ENCODE data around the gene NOX3. TPM values are rescaled to one million over a fixed set of nuclear protein-coding genes. Genes with fewer than 3 reads are reported as not detected.

Gene NOX3
- total and polyA plus RNA-seq, 2 experiments from 2014 or later = not detected

DNA sequence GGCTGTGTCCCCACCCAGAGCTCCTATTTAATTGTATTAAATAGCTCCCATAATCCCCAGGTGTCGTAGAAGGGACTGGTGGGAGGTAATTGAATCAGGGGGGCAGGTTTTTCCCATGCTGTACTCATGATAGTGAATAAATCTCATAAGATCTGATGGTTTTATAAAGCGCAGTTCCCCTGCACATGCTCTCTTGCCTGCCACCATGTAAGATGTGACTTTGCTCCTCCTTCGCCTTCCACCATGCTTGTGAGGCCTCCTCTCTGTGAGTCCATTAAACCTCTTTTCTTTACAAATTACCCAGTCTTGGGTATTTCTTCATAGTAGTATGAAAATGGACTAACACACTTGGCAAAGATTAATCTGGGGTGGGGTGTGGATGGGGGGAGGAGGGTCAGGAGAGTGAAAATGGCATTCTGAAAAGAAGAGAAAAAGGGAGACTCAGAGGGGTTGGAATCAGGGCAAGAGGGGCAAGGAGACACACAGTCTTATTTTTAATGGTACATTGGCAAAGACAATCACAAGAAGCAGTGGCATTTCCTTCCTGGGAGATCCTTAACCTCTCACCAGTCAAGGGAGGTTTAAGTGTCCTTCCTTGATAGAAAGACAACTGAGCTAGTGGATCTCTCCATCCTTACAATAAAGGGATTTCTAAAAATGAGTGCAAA is 37.5 kb upstream of the NOX3 start:
- Histone ChIP-seq H2AFZ (no peak overlapping the region), H4K20me1 (replicated peaks; ENCODE audit: insufficient read depth) (no peaks in the 10 kb centered on the region), H3K79me2 (replicated peaks; ENCODE audit: insufficient read depth) (no peaks in the 10 kb centered on the region), H3F3A (replicated peaks; ENCODE audit: low read depth) (no peaks in the 10 kb centered on the region), H3K4me1 (ENCODE audit: insufficient read depth) (0 out of 2 replicates have a peak, but pooled peaks cover 6% of the 10 kb centered on the region), H3K4me3 (no peak overlapping the region), H3K9me2 (ENCODE audit: insufficient read depth) (no peaks in the 10 kb centered on the region), H3K27ac (ENCODE audit: low read depth) (no peak overlapping the region), H3K36me3 (ENCODE audit: insufficient read depth) (no peaks in the 10 kb centered on the region), H3K27me3 (ENCODE audit: insufficient read depth) (no peaks in the 10 kb centered on the region), H3K4me2 (no peak overlapping the region)
- no peak for DNase-seq (ENCODE audit: low spot score)
- no peak for TF ChIP-seq EZH2phosphoT487 (IDR thresholded peaks at IDR 0.05; ENCODE audit: unreplicated experiment)
- TF ChIP-seq POLR2AphosphoS5 (IDR thresholded peaks at IDR 0.05; ENCODE audit: low read depth) = no peak
- TF ChIP-seq EZH2 (IDR thresholded peaks at IDR 0.05; ENCODE audit: low read depth, unreplicated experiment) = no peak
- TF ChIP-seq CREB1 (CRISPR knock-in tag; IDR thresholded peaks at IDR 0.05; ENCODE audit: low read depth) = no peak
- TF ChIP-seq ZNF331 (CRISPR knock-in tag; IDR thresholded peaks at IDR 0.05; ENCODE audit: low read depth) = no peak
- TF ChIP-seq, protein P1, sequence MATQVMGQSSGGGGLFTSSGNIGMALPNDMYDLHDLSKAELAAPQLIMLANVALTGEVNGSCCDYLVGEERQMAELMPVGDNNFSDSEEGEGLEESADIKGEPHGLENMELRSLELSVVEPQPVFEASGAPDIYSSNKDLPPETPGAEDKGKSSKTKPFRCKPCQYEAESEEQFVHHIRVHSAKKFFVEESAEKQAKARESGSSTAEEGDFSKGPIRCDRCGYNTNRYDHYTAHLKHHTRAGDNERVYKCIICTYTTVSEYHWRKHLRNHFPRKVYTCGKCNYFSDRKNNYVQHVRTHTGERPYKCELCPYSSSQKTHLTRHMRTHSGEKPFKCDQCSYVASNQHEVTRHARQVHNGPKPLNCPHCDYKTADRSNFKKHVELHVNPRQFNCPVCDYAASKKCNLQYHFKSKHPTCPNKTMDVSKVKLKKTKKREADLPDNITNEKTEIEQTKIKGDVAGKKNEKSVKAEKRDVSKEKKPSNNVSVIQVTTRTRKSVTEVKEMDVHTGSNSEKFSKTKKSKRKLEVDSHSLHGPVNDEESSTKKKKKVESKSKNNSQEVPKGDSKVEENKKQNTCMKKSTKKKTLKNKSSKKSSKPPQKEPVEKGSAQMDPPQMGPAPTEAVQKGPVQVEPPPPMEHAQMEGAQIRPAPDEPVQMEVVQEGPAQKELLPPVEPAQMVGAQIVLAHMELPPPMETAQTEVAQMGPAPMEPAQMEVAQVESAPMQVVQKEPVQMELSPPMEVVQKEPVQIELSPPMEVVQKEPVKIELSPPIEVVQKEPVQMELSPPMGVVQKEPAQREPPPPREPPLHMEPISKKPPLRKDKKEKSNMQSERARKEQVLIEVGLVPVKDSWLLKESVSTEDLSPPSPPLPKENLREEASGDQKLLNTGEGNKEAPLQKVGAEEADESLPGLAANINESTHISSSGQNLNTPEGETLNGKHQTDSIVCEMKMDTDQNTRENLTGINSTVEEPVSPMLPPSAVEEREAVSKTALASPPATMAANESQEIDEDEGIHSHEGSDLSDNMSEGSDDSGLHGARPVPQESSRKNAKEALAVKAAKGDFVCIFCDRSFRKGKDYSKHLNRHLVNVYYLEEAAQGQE (IDR thresholded peaks at IDR 0.05; ENCODE audit: unreplicated experiment) = no peak
- TF ChIP-seq NANOG (IDR thresholded peaks at IDR 0.05; ENCODE audit: borderline replicate concordance) = no peak
- no peak for TF ChIP-seq JUNB (IDR thresholded peaks at IDR 0.05; ENCODE audit: unreplicated experiment)
- TF ChIP-seq ZNF114 (CRISPR knock-in tag; IDR thresholded peaks at IDR 0.05) = no peak
- TF ChIP-seq ZNF462 (CRISPR knock-in tag; IDR thresholded peaks at IDR 0.05) = no peak
- TF ChIP-seq, protein P2, sequence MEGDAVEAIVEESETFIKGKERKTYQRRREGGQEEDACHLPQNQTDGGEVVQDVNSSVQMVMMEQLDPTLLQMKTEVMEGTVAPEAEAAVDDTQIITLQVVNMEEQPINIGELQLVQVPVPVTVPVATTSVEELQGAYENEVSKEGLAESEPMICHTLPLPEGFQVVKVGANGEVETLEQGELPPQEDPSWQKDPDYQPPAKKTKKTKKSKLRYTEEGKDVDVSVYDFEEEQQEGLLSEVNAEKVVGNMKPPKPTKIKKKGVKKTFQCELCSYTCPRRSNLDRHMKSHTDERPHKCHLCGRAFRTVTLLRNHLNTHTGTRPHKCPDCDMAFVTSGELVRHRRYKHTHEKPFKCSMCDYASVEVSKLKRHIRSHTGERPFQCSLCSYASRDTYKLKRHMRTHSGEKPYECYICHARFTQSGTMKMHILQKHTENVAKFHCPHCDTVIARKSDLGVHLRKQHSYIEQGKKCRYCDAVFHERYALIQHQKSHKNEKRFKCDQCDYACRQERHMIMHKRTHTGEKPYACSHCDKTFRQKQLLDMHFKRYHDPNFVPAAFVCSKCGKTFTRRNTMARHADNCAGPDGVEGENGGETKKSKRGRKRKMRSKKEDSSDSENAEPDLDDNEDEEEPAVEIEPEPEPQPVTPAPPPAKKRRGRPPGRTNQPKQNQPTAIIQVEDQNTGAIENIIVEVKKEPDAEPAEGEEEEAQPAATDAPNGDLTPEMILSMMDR (conservative IDR thresholded peaks at IDR 0.05; ENCODE audit: low read depth in 2 of 2) = no peak
- no peak for TF ChIP-seq STAT1 (IDR thresholded peaks at IDR 0.05; ENCODE audit: unreplicated experiment)
- Mint-ChIP-seq H3K4me3 (no peak overlapping the region), H3K4me1 (peaks cover 7% of the 10 kb centered on the region), H3K36me3 (ENCODE audit: low read depth) (peaks cover 5% of the 10 kb centered on the region; the same call in 2 of the 3 replicates), H3K27ac (no peak overlapping the region), H3K9me3 (peaks cover 8% of the 10 kb centered on the region), H3K27me3 (ENCODE audit: insufficient read depth, low read depth, poor library complexity) (peaks cover 2% of the 10 kb centered on the region)
- ATAC-seq = no peak
